Stimulated activated CD8-positive, alpha-beta memory T cell treated with anti-CD3 and anti-CD28 coated beads, Interleukin-4, amount 100 ng/mL, for 1 hour (primary cell): Measurements from ENCODE around the gene TRIP13.
"Not testable (repeated sequence)": the region's sequence is repeated elsewhere in the genome, so short reads cannot be mapped to it uniquely, and the experiment has no call there.

Experiments used
- DNase-seq, 2 donors: peaks; one replicate each; pipeline ENCODE4 v3.0.0-alpha.2; 2020; ENCODE audit warnings: low read depth in 2 of 2, low spot score in 1 of 2

Gene TRIP13

GRCh38 chr5:872301-872700, 20.4 kb upstream of the TRIP13 start:
- DNase-seq = no peak

GRCh38 chr5:873328-873727, 19.4 kb upstream of the TRIP13 start:
- no peak for DNase-seq

- no peak for DNase-seq
Measured at GRCh38 chr5:875931-876330, 16.8 kb upstream of the TRIP13 start.

- DNase-seq = no peak
Measured at GRCh38 chr5:876398-877365, 16.0 kb upstream of the TRIP13 start.

GRCh38 chr5:878125-878524, 14.6 kb upstream of the TRIP13 start:
- DNase-seq = no peak

GRCh38 chr5:878677-879076, 14.0 kb upstream of the TRIP13 start:
- not testable (repeated sequence) for DNase-seq

GRCh38 chr5:880816-881550, 11.7 kb upstream of the TRIP13 start:
- no peak for DNase-seq

GRCh38 chr5:881551-881935, 11.1 kb upstream of the TRIP13 start:
- DNase-seq = no peak

- no peak for DNase-seq
Measured at GRCh38 chr5:882253-883183, 10.2 kb upstream of the TRIP13 start.

- no peak for DNase-seq
Measured at GRCh38 chr5:883475-884181, 9.1 kb upstream of the TRIP13 start.

- no peak for DNase-seq
Measured at GRCh38 chr5:884345-885126, 8.1 kb upstream of the TRIP13 start.

- DNase-seq = no peak
Measured at GRCh38 chr5:885127-885442, 7.6 kb upstream of the TRIP13 start.

- DNase-seq = no peak
Measured at GRCh38 chr5:885529-885928, 7.2 kb upstream of the TRIP13 start.

- no peak for DNase-seq
Measured at GRCh38 chr5:886036-886435, 6.6 kb upstream of the TRIP13 start.

- DNase-seq = no peak
Measured at GRCh38 chr5:886716-887325, 5.9 kb upstream of the TRIP13 start.

GRCh38 chr5:887947-888637, 4.6 kb upstream of the TRIP13 start:
- no peak for DNase-seq

- no peak for DNase-seq
Measured at GRCh38 chr5:888638-889035, 4.0 kb upstream of the TRIP13 start.

GRCh38 chr5:889075-889710, 3.5 kb upstream of the TRIP13 start:
- no peak for DNase-seq
